ENCODE data around the gene FN1. TPM values are rescaled to one million over a fixed set of nuclear protein-coding genes. Genes with fewer than 3 reads are reported as not detected.

FN1 gene
- total and polyA plus RNA-seq, 2 donors (not counting 3 experiments of a cell fraction or from before 2014, with no cell fraction given) = 3,221 to 3,740 TPM

DNA sequence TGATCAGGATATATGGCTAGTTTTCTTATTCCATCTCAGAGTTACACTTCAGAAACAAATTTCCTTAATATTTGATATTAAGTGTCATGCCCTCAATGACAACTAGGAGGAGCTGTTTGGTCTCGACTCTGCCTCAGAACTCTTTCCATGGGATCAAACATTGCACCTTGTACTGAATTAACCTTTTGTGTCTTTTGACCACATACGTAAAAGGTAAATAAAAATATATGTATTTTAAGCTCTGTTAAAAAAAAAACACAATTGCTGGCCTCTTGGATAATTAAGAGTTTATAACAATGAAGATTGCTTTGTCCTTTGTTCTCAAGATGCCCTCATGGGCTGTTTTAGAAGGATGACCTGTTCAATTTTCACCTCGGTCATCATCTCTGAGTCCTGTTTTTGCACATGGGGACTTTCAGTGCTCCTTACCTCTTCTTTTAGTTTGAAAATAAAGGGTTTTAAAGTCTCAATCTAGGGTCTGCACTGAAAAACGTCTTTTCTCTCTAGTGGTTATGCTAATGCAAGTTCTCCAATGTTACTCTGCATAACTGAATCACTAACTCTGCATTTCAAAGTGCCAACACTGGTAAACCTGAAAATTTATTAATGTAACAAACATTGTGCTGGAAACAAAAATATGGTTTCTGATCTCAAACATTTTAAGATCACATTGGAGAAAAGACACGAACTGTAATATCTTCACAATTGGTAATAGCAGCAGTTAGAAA is 18.8 kb upstream of the FN1 start:
- ChIA-PET POLR2A (no interaction called here), CTCF (interaction anchor here (0.6 to 2.0 kb wide), 44 partner anchors 9 to 482 kb away, joined by 3 to 16 read pairs (median 4); no protein-coding TSS in a partner anchor)
- Histone ChIP-seq H3K4me2 (ENCODE audit: insufficient read depth, low read length) (no peak overlapping the region), H3K4me3 (replicated peaks in 1 of 3; ENCODE audit: insufficient read depth in 1 of 3, low read depth in 1 of 3, low read length in 3 of 3) (no peak overlapping the region), H2AFZ (ENCODE audit: low read depth, low read length) (no peak overlapping the region), H3K9me1 (replicated peaks; ENCODE audit: control insufficient read depth, extremely low read depth, insufficient read depth, low read length) (no peaks in the 10 kb centered on the region), H3K9ac (replicated peaks; ENCODE audit: extremely low read depth, insufficient read depth, low read length) (no peak overlapping the region), H3K79me2 (ENCODE audit: control insufficient read depth, insufficient read depth, low read length) (no peaks in the 10 kb centered on the region), H3K27ac (ENCODE audit: insufficient read depth, low read depth, low read length) (no peak overlapping the region), H3K36me3 (ENCODE audit: control insufficient read depth in 2 of 2, extremely low read depth in 1 of 2, insufficient read depth in 2 of 2, low read length in 2 of 2) (no peaks in the 10 kb centered on the region), H3K9me3 (replicated peaks; ENCODE audit: control insufficient read depth, insufficient read depth, low read length) (no peaks in the 10 kb centered on the region), H3K27me3 (ENCODE audit: control insufficient read depth in 2 of 2, insufficient read depth in 2 of 2, low read length in 2 of 2) (no peaks in the 10 kb centered on the region), H3K4me1 (ENCODE audit: control insufficient read depth, extremely low read depth, insufficient read depth, low read length) (peaks cover 2% of the 10 kb centered on the region), H4K20me1 (replicated peaks; ENCODE audit: control insufficient read depth, extremely low read depth, insufficient read depth, low read length) (no peaks in the 10 kb centered on the region)
- FAIRE-seq (peak; percentile 53), DNase-seq (ENCODE audit: low read depth, low spot score) (peak; percentile 73)
- intact Hi-C loops (cut with micrococcal nuclease) = loop anchor here (1.0 to 5.0 kb wide), 9 partner anchors 148 to 477 kb away; no protein-coding TSS in a partner anchor
- no TSS peak for BruUV-seq (replicated peaks)
- dilution Hi-C loops (cut with MboI; ENCODE audit: extremely low pct_ligation_motif_present, low sequenced_read_pairs) = no loop called here
- TF ChIP-seq, protein P1, sequence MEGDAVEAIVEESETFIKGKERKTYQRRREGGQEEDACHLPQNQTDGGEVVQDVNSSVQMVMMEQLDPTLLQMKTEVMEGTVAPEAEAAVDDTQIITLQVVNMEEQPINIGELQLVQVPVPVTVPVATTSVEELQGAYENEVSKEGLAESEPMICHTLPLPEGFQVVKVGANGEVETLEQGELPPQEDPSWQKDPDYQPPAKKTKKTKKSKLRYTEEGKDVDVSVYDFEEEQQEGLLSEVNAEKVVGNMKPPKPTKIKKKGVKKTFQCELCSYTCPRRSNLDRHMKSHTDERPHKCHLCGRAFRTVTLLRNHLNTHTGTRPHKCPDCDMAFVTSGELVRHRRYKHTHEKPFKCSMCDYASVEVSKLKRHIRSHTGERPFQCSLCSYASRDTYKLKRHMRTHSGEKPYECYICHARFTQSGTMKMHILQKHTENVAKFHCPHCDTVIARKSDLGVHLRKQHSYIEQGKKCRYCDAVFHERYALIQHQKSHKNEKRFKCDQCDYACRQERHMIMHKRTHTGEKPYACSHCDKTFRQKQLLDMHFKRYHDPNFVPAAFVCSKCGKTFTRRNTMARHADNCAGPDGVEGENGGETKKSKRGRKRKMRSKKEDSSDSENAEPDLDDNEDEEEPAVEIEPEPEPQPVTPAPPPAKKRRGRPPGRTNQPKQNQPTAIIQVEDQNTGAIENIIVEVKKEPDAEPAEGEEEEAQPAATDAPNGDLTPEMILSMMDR (IDR thresholded peaks at IDR 0.05; ENCODE audit: extremely low read depth in 1 of 2, insufficient read depth in 1 of 2, low read depth in 1 of 2, low read length in 2 of 2) = peak; percentile 69
- no peak for TF ChIP-seq FOS (IDR thresholded peaks at IDR 0.05; ENCODE audit: borderline replicate concordance, insufficient read depth, low read length)
- TF ChIP-seq, protein P2, sequence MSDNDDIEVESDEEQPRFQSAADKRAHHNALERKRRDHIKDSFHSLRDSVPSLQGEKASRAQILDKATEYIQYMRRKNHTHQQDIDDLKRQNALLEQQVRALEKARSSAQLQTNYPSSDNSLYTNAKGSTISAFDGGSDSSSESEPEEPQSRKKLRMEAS (IDR thresholded peaks at IDR 0.05; ENCODE audit: insufficient read depth, insufficient read length) = no peak
- TF ChIP-seq MYC (IDR thresholded peaks at IDR 0.05; ENCODE audit: low read depth, low read length) = no peak
- no peak for TF ChIP-seq POLR2AphosphoS5 (IDR thresholded peaks at IDR 0.05; ENCODE audit: insufficient read depth, low read depth, low read length)
- no peak for TF ChIP-seq JUN (IDR thresholded peaks at IDR 0.05; ENCODE audit: borderline replicate concordance, insufficient read depth, insufficient read length, low read depth)
- TF ChIP-seq EZH2 (IDR thresholded peaks at IDR 0.05; ENCODE audit: borderline replicate concordance, low read depth, low read length, severe bottlenecking) = no peak
- TF ChIP-seq POLR2A (IDR thresholded peaks at IDR 0.05; ENCODE audit: low read depth, low read length) = no peak

Measured in endothelial cell of umbilical vein (primary cell).